GM13976 (cell line): ENCODE data around the gene C4BPB.

Source experiments
- DNase-seq: peaks from one replicate; pipeline ENCODE4 v3.0.0; 2012; ENCODE audit warnings: low spot score
- in situ Hi-C: fragments of 300-500 bp; cut with MboI; formaldehyde crosslinking; loops from one replicate; pipeline ENCODE4 v1.12.0; 2022; ENCODE audit warnings: low sequenced_read_pairs, mixed read lengths, inconsistent platforms; ENCODE audit not compliant: unreplicated experiment
- TF ChIP-seq, protein P1 (sequence below): IDR thresholded peaks from 2 replicates; pipeline ENCODE4 v1.5.1; 2012; ENCODE audit warnings: borderline replicate concordance, mild to moderate bottlenecking; ENCODE audit not compliant: insufficient read depth; ENCODE audit errors: extremely low read depth, missing control alignments, control extremely low read depth

C4BPB gene

DNA sequence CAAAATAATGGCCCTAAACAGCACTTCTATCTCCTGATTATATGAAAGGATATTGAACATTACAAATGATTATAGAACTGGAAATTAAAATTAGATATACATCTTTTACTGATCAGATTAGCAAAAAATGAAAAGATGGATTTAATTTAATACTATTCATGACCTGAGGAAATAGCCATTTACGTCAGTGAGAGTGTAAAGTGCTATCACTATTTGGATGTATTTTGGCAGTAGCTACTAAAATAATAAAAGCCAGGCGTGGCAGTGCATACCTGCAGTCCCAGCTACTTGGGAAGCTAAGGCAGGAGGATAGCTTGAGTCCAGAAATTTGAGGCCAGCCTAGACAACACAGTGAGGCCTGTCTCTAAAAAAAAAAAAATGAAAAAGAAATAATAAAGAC, 5.3 kb downstream of the C4BPB start:
- no peak for DNase-seq
- in situ Hi-C loops = loop anchor here (25.0 kb wide), 1 partner anchor 393 kb away; the partner anchor contains the start of gene CR1
- TF ChIP-seq, protein P1, sequence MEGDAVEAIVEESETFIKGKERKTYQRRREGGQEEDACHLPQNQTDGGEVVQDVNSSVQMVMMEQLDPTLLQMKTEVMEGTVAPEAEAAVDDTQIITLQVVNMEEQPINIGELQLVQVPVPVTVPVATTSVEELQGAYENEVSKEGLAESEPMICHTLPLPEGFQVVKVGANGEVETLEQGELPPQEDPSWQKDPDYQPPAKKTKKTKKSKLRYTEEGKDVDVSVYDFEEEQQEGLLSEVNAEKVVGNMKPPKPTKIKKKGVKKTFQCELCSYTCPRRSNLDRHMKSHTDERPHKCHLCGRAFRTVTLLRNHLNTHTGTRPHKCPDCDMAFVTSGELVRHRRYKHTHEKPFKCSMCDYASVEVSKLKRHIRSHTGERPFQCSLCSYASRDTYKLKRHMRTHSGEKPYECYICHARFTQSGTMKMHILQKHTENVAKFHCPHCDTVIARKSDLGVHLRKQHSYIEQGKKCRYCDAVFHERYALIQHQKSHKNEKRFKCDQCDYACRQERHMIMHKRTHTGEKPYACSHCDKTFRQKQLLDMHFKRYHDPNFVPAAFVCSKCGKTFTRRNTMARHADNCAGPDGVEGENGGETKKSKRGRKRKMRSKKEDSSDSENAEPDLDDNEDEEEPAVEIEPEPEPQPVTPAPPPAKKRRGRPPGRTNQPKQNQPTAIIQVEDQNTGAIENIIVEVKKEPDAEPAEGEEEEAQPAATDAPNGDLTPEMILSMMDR = no peak

DNA sequence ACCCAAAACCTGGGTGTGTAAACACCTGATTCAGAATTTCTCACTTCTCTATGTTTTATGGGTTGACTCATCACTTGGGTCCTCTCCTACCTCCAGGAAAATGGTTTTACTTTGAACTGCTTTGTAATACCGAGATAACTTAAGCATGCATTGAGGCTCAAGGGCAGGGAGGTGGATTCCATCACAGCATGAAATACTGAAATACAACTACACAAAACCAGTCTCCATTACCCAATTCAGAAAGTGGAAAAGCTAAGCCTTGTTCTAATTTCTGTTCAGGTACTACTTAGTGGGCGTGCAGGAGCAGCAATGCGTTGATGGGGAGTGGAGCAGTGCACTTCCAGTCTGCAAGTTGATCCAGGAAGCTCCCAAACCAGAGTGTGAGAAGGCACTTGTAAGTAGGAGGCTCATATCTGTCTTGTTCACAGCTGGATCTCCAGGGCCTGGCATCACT, 9.2 kb downstream of the C4BPB start:
- TF ChIP-seq, protein P1 = no peak
- in situ Hi-C loops = loop anchor here (25.0 kb wide), 1 partner anchor 389 kb away; the partner anchor contains the start of gene CR1

DNA sequence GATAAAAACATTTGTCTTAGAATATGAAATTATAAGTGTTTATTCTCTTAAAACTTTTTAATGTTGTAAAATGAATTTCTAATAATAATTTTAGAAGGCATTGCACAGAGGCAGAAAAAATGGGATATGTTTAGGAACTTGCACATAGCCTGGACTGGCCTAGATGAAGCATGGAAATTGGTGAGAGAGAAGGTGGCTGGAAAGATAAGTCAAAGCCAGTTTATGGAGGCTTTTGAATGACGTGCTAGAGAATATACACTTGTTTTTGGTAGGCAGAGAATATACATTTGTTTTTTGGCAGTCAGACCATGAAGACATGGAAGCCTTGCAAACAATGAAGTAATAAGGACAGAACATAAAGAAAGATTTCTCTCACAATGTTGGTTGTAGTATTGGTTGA, 13.1 kb downstream of the C4BPB start:
- in situ Hi-C loops = no loop called here
- TF ChIP-seq, protein P1 = no peak
- no peak for DNase-seq

More for the DNA sequence above, 9.2 kb downstream of the C4BPB start:
- DNase-seq = peak; percentile 59

DNA sequence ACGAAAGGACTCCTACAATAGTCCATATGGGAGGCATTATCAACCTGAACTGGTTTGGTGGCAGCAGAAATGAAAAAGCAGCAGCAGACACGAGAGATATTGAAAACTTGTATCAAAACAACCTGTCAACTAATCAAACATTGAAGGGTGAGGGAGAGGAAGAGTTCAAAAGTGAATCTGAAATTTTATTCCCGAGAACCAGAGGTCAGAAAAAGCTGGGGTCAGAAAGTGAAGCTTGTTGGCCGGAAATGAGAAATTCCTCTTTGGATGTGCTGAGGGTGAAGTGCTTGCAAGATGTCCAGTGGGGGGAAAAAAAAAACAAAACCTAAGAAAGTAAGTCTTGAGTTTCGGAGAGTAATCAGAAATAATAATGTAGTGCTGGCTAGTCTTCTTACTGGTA, 13.5 kb downstream of the C4BPB start:
- no peak for DNase-seq
- in situ Hi-C loops = no loop called here
- TF ChIP-seq, protein P1 = no peak

DNA sequence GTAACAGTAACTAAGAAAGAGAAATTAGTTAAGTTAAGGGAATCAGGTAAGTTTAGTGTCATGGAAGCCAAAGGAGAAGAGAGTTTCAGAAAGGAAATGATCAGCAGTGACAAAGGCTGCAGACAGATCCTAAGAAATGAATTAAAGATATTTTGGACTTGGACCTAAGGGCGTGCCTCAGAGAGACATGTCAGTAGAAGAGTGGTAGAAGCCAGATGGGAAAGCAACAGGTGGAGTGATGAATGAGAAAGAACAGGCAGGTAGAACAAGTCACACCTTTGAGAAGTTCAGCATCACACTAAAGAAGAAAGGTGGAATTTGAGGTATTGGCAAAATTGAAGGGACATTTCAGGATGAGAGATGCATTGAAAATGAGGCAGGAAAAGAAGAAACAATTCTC, 14.0 kb downstream of the C4BPB start:
- TF ChIP-seq, protein P1 = no peak
- no peak for DNase-seq
- in situ Hi-C loops = no loop called here

DNA sequence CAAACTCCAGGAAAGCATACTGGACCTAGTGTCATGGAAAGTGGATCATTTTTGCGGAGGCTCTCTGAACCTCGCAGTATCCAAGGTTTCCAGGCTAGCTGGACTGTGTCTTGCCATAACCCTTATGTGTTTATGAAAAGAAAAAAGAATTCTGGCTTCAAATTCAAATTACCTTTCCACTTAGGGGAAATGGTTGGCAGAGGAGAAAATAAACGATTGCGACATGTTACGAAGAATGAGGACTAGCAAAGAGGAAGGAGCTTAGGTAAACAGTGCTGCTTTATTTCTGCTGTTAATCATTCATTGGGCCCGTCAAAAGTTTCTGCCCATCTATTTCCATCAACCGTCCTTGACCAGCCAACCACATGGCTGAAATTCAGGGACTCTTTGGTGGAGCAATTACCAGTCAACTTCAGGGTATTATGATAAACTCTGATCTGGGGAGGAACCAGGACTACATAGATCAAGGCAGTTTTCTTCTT, 15.3 kb downstream of the C4BPB start, which contains the start of gene C4BPA:
TSS of gene C4BPA (plus strand) at position 342 of the 482 bp plus-strand sequence. CDS start 8,793 bp downstream, outside the sequence.
- in situ Hi-C loops = no loop called here
- TF ChIP-seq, protein P1 = no peak
- no peak for DNase-seq
